SK-N-SH (cell line): ENCODE results near the gene ZFP92. TPM values are rescaled to one million over a fixed set of nuclear protein-coding genes. Genes with fewer than 3 reads are reported as not detected.

Source experiments
- CTCF ChIA-PET: fragments of 300-600, 350-600 bp; formaldehyde crosslinking; extraction: SDS; loops from one replicate; lab custom pipeline; 2021; lab: Yijun Ruan, JAX
- POLR2A ChIA-PET: fragments of 350-600 bp; sonication (Branson Sonifier 250); formaldehyde crosslinking; extraction: SDS; loops from one replicate; lab custom pipeline; 2020; ENCODE audit warnings: antibody characterized with exemption, inconsistent platforms; lab: Yijun Ruan, JAX
- DNase-seq: peaks from one replicate; pipeline ENCODE4 v3.0.0; 2012
- H2AFZ ChIP-seq: fragments of 200-600 bp; sonication (generic); 2 replicates; pipeline ENCODE4 v1.8.1; 2016; ENCODE audit warnings: antibody characterized with exemption, mild to moderate bottlenecking, low read depth
- H3F3A ChIP-seq: fragments of 200-600 bp; sonication (generic); replicated peaks from 2 replicates; pipeline ENCODE3; 2016; ENCODE audit warnings: antibody characterized with exemption, mild to moderate bottlenecking; ENCODE audit not compliant: insufficient read depth
- H3K27ac ChIP-seq, 2 experiments: fragments of 200-500 bp in 1 of 2; fragments of 200-600 bp in 1 of 2; sonication (Bioruptor generic) in 1 of 2; sonication (generic), shearing (Covaris generic) in 1 of 2; 2 replicates each; pipeline versions ENCODE4 v1.5.1 to v1.6.1; 2014 to 2016; ENCODE audit warnings: low read depth in 2 of 2, inconsistent platforms in 1 of 2, low read length in 1 of 2, mild to moderate bottlenecking in 1 of 2, mixed read lengths in 1 of 2
- H3K27me3 ChIP-seq: fragments of 200-600 bp; sonication (generic), shearing (Covaris generic); 2 replicates; pipeline ENCODE4 v1.6.1; 2016; ENCODE audit warnings: mixed run types; ENCODE audit not compliant: insufficient read depth
- H3K36me3 ChIP-seq, 2 experiments: fragments of 200-500 bp in 1 of 2; fragments of 200-600 bp in 1 of 2; sonication (Bioruptor generic) in 1 of 2; sonication (generic) in 1 of 2; replicated peaks in 1 of 2; 2 replicates each; pipeline versions ENCODE3 to v1.5.1; 2014 to 2016; ENCODE audit warnings: low read length in 1 of 2, mild to moderate bottlenecking in 1 of 2; ENCODE audit not compliant: insufficient read depth in 2 of 2, control insufficient read depth in 1 of 2
- H3K4me1 ChIP-seq, 2 experiments: fragments of 200-500 bp in 1 of 2; fragments of 200-600 bp in 1 of 2; sonication (Bioruptor generic) in 1 of 2; sonication (generic), shearing (Covaris generic) in 1 of 2; 2 replicates each; pipeline versions ENCODE4 v1.5.1 to v1.6.1; 2014 to 2016; ENCODE audit warnings: low read depth in 1 of 2, low read length in 1 of 2, mixed run types in 1 of 2; ENCODE audit not compliant: insufficient read depth in 2 of 2, control insufficient read depth in 1 of 2
- H3K4me2 ChIP-seq: fragments of 200-600 bp; sonication (generic), shearing (Covaris generic); 2 replicates; pipeline ENCODE4 v1.6.1; 2017; ENCODE audit warnings: mixed run types
- H3K4me3 ChIP-seq, 2 experiments: fragments of 200-500 bp in 1 of 2; fragments of 200-600 bp in 1 of 2; sonication (Bioruptor generic) in 1 of 2; sonication (generic), shearing (Covaris generic) in 1 of 2; 2 replicates each; pipeline versions ENCODE4 v1.5.1 to v1.8.1; 2014 to 2016; ENCODE audit warnings: low read depth in 2 of 2, inconsistent platforms in 1 of 2, low read length in 1 of 2, mild to moderate bottlenecking in 1 of 2, mixed read lengths in 1 of 2, moderate library complexity in 1 of 2
- H3K79me2 ChIP-seq: fragments of 200-600 bp; sonication (generic); 2 replicates; pipeline ENCODE4 v1.8.1; 2017; ENCODE audit warnings: mild to moderate bottlenecking; ENCODE audit not compliant: insufficient read depth
- H3K9ac ChIP-seq: fragments of 200-600 bp; sonication (generic); 2 replicates; pipeline ENCODE4 v1.6.1; 2017; ENCODE audit warnings: mixed run types
- H3K9me2 ChIP-seq: fragments of 200-600 bp; sonication (generic); 2 replicates; pipeline ENCODE4 v1.6.1; 2017; ENCODE audit warnings: mixed run types
- H3K9me3 ChIP-seq: fragments of 200-600 bp; sonication (generic); 2 replicates; pipeline ENCODE4 v1.6.1; 2017; ENCODE audit warnings: mixed run types, mild to moderate bottlenecking, moderate library complexity
- H4K20me1 ChIP-seq: fragments of 200-600 bp; sonication (generic); 2 replicates; pipeline ENCODE4 v1.6.1; 2017; ENCODE audit warnings: mild to moderate bottlenecking, mixed run types; ENCODE audit not compliant: insufficient read depth
- CHD2 ChIP-seq: fragments of 150-350 bp; IDR thresholded peaks from 2 replicates; pipeline ENCODE4 v1.6.1; 2018; ENCODE audit warnings: low read length; ENCODE audit not compliant: partially characterized antibody
- ELF1 ChIP-seq: IDR thresholded peaks from 2 replicates; pipeline ENCODE4 v1.4.0; 2012
- GATA2 ChIP-seq: sonication (generic); formaldehyde crosslinking; IDR thresholded peaks from 2 replicates; pipeline ENCODE4 v1.5.0; 2020; ENCODE audit warnings: mild to moderate bottlenecking, missing genetic modification reagents
- JUND ChIP-seq: IDR thresholded peaks from 2 replicates; pipeline ENCODE4 v1.4.0; 2012
- RXRA ChIP-seq: IDR thresholded peaks from 2 replicates; pipeline ENCODE4 v1.4.0; 2012; ENCODE audit warnings: low read depth, mild to moderate bottlenecking, borderline replicate concordance
- SMC3 ChIP-seq: IDR thresholded peaks from 2 replicates; pipeline ENCODE4 v1.6.1; 2012; ENCODE audit warnings: low read depth, low read length, improper control_type of control experiment
- TAF1 ChIP-seq: IDR thresholded peaks from 2 replicates; pipeline ENCODE4 v1.6.1; 2012; ENCODE audit warnings: low read depth, mild to moderate bottlenecking, low read length, moderate library complexity, borderline replicate concordance
- TCF12 ChIP-seq: IDR thresholded peaks from 2 replicates; pipeline ENCODE4 v1.4.0; 2012
- TEAD4 ChIP-seq: IDR thresholded peaks from 2 replicates; pipeline ENCODE4 v1.4.0; 2012; ENCODE audit warnings: mild to moderate bottlenecking, borderline replicate concordance; ENCODE audit not compliant: insufficient read depth
- YY1 ChIP-seq: IDR thresholded peaks from 2 replicates; pipeline ENCODE4 v1.4.0; 2012; ENCODE audit warnings: low read depth, mild to moderate bottlenecking
- WGBS: methylation state at CpG from one replicate; pipeline ENCODE4 v1.1.6; 2017; ENCODE audit warnings: low lambda C conversion rate; 5-methylcytosine and 5-hydroxymethylcytosine counted together
- polyA plus RNA-seq, 3 experiments: library from polyadenylated mRNA; depleted of rRNA; stranded (reverse); fragments of >200 nt; gene quantifications; 2 replicates each; pipeline ENCODE4 v1.2.3, GENCODE V29; 2012
- TF ChIP-seq, protein P1 (sequence below): IDR thresholded peaks from 2 replicates; pipeline ENCODE4 v1.4.0; 2012; ENCODE audit warnings: low read depth, borderline replicate concordance
- TF ChIP-seq, protein P2 (sequence below): IDR thresholded peaks from 2 replicates; pipeline ENCODE4 v1.4.0; 2012; ENCODE audit warnings: low read depth, borderline replicate concordance
- TF ChIP-seq, protein P3 (sequence below): IDR thresholded peaks from 2 replicates; pipeline ENCODE4; 2012
- TF ChIP-seq, protein P4 (sequence below): fragments of 150-350 bp; IDR thresholded peaks from 2 replicates; pipeline ENCODE4 v1.6.1; 2016; ENCODE audit warnings: mild to moderate bottlenecking, low read depth, low read length

ZFP92 gene
- polyA plus RNA-seq, 1 of the 3 experiments (the other 2 are of a cell fraction), result 0.28 TPM

DNA sequence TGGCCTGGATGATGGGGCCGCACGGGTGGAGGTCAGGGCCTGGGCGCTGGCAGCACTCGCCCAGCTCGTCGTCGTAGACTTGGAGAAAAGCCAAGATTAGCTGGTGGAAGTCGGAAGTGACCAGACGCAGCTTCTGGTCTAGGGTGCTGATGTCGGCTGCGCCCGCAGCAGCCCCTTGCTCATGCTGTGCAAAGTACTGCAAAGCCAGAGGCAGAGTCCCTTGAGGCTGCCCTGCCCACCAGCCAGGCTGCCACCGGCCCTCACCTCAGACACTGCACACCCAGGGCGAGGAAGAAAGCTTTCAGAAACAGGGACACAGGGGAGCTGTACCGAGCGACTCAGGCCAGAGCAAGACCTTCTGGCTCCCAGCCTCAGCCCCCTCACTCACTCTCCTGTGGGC, 44.3 kb downstream of the ZFP92 start:
- Histone ChIP-seq H3K36me3 (peaks cover 0 to 6% of the 10 kb centered on the region in 2 experiments), H3K27ac (peak overlapping the region in 1 of 2 experiments; percentile 16; a peak in 1 of 4 replicates), H3K4me1 (peaks cover 0 to 19% of the 10 kb centered on the region in 2 experiments; a peak in 1 of 4 replicates), H4K20me1 (no peaks in the 10 kb centered on the region), H3K4me2 (no peak overlapping the region), H3K9me2 (no peaks in the 10 kb centered on the region), H3K9ac (no peak overlapping the region), H2AFZ (no peak overlapping the region), H3K27me3 (peaks cover 4% of the 10 kb centered on the region), H3K9me3 (no peaks in the 10 kb centered on the region), H3F3A (no peaks in the 10 kb centered on the region), H3K4me3 (no peak overlapping the region), H3K79me2 (no peaks in the 10 kb centered on the region)
- CTCF ChIA-PET, result interaction anchor here (0.6 to 4.3 kb wide), 3 partner anchors 52 to 423 kb away, joined by 3 to 26 read pairs (median 5); no protein-coding TSS in a partner anchor
- POLR2A ChIA-PET, result no interaction called here
- TF ChIP-seq, protein P1, sequence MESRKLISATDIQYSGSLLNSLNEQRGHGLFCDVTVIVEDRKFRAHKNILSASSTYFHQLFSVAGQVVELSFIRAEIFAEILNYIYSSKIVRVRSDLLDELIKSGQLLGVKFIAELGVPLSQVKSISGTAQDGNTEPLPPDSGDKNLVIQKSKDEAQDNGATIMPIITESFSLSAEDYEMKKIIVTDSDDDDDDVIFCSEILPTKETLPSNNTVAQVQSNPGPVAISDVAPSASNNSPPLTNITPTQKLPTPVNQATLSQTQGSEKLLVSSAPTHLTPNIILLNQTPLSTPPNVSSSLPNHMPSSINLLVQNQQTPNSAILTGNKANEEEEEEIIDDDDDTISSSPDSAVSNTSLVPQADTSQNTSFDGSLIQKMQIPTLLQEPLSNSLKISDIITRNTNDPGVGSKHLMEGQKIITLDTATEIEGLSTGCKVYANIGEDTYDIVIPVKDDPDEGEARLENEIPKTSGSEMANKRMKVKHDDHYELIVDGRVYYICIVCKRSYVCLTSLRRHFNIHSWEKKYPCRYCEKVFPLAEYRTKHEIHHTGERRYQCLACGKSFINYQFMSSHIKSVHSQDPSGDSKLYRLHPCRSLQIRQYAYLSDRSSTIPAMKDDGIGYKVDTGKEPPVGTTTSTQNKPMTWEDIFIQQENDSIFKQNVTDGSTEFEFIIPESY, result no peak
- no peak for TF ChIP-seq RXRA
- DNase-seq, result peak; percentile 76
- WGBS, result 50% methylated on average over 2 of the region's 16 CpGs

DNA sequence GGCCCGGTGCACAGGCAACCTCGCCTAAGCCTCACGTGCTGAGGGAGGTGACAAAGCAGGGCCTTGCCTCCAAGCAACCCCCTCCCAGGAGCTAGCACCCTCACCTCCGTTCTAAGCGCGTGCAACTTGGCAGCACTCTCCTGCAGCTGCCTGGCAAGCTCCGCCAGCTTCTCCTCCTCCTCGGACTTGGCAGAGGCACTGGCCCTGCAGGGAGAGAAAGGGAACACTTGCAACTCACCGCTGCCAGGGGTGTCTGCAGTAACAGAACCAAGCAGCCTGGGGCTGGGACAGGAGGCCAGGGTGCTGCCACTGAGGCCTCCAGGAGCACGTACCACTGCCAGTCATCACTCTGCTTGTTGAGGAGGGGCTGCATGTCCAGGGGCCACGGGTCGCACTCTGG, 44.9 kb downstream of the ZFP92 start:
- TF ChIP-seq CHD2, result no peak
- TF ChIP-seq, protein P2, sequence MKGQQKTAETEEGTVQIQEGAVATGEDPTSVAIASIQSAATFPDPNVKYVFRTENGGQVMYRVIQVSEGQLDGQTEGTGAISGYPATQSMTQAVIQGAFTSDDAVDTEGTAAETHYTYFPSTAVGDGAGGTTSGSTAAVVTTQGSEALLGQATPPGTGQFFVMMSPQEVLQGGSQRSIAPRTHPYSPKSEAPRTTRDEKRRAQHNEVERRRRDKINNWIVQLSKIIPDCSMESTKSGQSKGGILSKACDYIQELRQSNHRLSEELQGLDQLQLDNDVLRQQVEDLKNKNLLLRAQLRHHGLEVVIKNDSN, result no peak
- no peak for TF ChIP-seq TAF1
- TF ChIP-seq, protein P3, sequence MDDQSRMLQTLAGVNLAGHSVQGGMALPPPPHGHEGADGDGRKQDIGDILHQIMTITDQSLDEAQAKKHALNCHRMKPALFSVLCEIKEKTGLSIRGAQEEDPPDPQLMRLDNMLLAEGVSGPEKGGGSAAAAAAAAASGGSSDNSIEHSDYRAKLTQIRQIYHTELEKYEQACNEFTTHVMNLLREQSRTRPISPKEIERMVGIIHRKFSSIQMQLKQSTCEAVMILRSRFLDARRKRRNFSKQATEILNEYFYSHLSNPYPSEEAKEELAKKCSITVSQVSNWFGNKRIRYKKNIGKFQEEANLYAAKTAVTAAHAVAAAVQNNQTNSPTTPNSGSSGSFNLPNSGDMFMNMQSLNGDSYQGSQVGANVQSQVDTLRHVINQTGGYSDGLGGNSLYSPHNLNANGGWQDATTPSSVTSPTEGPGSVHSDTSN, result no peak
- no peak for TF ChIP-seq RXRA
- no peak for TF ChIP-seq TEAD4
- no peak for TF ChIP-seq JUND
- no peak for TF ChIP-seq ELF1
- TF ChIP-seq GATA2 (CRISPR knock-in tag), result no peak
- TF ChIP-seq YY1, result no peak
- TF ChIP-seq, protein P4, sequence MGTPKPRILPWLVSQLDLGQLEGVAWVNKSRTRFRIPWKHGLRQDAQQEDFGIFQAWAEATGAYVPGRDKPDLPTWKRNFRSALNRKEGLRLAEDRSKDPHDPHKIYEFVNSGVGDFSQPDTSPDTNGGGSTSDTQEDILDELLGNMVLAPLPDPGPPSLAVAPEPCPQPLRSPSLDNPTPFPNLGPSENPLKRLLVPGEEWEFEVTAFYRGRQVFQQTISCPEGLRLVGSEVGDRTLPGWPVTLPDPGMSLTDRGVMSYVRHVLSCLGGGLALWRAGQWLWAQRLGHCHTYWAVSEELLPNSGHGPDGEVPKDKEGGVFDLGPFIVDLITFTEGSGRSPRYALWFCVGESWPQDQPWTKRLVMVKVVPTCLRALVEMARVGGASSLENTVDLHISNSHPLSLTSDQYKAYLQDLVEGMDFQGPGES, result no peak
- TF ChIP-seq SMC3, result no peak
- no peak for TF ChIP-seq TCF12
- no peak for DNase-seq
- ChIA-PET POLR2A (no interaction called here), CTCF (interaction anchor here (0.6 to 4.3 kb wide), 2 partner anchors 51 to 84 kb away, joined by 3 to 26 read pairs; no protein-coding TSS in a partner anchor)
- Histone ChIP-seq H3K27me3 (0 out of 2 replicates have a peak, but pooled peaks cover 4% of the 10 kb centered on the region), H3K9me3 (no peaks in the 10 kb centered on the region), H3K79me2 (no peaks in the 10 kb centered on the region), H3K9ac (no peak overlapping the region), H3F3A (peaks cover 3% of the 10 kb centered on the region), H3K27ac (peak overlapping the region in 1 of 2 experiments; percentile 16; a peak in 1 of 4 replicates), H2AFZ (no peak overlapping the region), H3K9me2 (no peaks in the 10 kb centered on the region), H3K4me2 (no peak overlapping the region), H4K20me1 (no peaks in the 10 kb centered on the region), H3K36me3 (peaks cover 0 to 6% of the 10 kb centered on the region in 2 experiments), H3K4me1 (peaks cover 0 to 19% of the 10 kb centered on the region in 2 experiments; a peak in 1 of 4 replicates), H3K4me3 (no peak overlapping the region)
- WGBS, result no CpG with 5 or more reads among the region's 12 CpGs
